Stimulated activated CD4-positive, alpha-beta T cell treated with anti-CD3 and anti-CD28 coated beads, Interleukin-2, amount 100 ng/mL, for 48 hours (primary cell): ENCODE data around the gene SREBF2.

Experiments used
- DNase-seq, 2 donors: peaks; one replicate each; pipeline ENCODE4 v3.0.0-alpha.2; 2020

Gene SREBF2

GRCh38 chr22:41832553-41833368 lies at the start of gene SREBF2:
TSS of gene SREBF2 (plus strand) at chr22:41833105. CDS start at chr22:41833271, 166 bp downstream.
- peak; percentile 95 to 98 for DNase-seq

GRCh38 chr22:41787331-41787730 lies 45.6 kb upstream of the SREBF2 start:
- no peak for DNase-seq

GRCh38 chr22:41793871-41794270 lies 39.0 kb upstream of the SREBF2 start:
- no peak for DNase-seq

- DNase-seq = no peak
These were observed 34.2 kb upstream of the SREBF2 start for GRCh38 chr22:41798736-41799135.

DNA sequence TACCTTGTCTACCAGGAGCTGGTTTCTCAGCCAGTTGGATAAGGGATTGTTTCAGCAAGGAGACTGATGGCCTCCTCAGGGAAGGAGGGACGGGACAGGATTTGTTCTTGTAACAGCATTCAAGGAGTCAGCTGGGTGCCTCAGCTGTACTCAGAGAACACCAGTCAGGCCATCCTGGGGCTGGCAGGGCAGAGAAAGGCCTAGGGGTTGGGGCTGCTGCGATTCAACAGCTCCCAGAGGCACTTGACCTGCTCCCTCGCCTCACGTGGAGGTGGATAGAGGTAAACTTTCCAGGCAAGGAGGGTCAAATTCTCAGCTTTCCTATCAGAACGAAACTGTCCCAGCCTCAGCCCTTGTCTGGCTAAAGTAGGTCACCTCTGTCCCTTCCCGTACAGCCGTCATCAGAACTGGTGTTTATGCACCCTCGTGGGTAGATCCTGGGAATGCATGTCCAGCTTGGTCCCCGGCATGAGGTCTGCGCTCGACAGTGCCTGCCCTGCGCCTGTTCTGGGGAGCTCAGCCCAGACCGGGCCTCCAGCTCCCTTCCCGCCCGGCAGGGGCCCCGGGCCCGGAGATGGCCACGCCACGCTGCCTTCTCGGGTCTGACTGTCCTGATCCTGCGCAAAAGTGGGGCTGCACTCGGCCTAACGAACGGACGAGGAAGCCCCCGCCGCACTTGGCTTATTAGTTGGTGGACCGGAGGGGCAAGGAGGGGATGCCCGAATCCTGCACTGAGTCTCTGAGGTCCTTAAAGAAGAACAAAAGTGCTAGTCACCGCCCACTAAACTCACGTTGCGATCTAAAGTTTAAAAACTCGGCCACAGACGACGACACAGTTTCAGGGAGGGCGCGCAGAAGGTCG lies 33.2 kb upstream of the SREBF2 start:
- peak; percentile 16 to 18 for DNase-seq

GRCh38 chr22:41800348-41801146 lies 32.4 kb upstream of the SREBF2 start, which contains the start of gene CCDC134:
TSS of gene CCDC134 (plus strand) at chr22:41800679. CDS start at chr22:41808891, 8,212 bp downstream.
- peak; percentile 86 to 90 for DNase-seq

DNA sequence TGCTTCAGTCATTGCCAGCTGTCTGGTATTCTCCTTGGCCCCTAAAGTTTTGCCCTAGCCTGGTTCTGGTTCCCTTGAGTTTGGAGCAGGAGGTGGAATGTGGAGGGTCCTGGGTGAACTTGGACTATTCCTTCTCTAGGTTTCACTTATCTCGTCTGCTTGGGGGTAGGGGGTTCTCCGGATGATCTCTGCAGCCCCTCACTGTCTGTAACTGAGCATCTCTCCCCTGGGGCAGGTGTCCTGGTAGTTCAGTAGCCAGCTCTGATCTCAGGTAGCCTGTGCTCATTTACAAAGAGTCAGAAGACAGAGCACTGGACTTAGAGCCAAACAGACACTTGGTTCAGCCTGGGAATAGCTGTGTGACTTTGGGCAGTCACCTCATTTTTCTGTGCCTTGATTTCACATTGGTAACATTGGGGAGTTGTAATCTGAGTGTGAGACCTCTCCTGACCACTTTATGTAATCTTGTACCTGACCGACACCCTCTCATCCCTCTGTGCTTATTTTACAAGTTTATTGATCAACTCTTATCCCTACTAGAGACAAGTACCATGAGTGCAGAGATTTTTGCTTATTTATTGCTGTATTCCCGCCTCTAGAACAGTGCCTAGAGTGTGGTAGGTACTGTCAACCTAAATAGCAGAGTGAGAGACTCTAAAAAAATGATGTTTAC lies 31.6 kb upstream of the SREBF2 start:
- DNase-seq = no peak

DNA sequence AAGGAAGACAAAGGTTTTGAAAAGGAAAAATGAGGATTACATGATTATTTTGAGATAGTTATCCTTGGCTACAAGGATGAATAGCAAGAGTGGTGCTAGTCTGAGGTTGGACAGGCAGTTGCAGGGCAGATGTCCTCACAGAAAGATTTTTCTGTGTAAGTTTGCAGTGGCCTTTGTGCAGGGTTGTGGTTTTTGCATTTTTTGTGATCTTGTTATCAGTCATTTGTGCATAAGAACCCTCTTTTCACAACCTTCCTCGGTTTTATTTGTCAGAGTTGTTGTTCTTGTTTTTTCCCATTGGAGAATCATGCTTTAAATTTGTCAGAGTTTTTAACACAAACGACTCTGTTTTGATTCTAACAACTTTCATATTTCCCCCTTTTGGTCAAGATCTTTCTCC lies 31.0 kb upstream of the SREBF2 start:
- DNase-seq = no peak

DNA sequence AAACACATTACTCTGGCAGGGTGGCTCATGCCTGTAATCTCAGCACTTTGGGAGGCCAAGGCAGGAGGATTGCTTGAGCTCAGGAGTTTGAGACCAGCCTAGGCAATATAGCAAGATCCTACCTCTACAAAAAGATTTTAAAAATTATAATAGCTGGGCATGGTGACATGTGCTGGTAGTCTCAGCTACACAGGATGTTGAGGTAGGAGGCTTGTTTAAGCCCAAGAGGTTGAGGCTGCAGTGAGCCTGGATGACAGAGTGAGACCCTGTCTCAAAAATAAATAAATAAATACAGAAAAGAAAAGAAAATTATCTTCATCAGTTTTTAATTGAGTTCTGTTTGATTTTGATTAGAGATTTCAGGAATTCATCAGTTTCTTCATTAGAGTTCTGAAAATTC lies 27.3 kb upstream of the SREBF2 start:
- DNase-seq = no peak

GRCh38 chr22:41808400-41808799 lies 24.5 kb upstream of the SREBF2 start:
- no peak for DNase-seq

DNA sequence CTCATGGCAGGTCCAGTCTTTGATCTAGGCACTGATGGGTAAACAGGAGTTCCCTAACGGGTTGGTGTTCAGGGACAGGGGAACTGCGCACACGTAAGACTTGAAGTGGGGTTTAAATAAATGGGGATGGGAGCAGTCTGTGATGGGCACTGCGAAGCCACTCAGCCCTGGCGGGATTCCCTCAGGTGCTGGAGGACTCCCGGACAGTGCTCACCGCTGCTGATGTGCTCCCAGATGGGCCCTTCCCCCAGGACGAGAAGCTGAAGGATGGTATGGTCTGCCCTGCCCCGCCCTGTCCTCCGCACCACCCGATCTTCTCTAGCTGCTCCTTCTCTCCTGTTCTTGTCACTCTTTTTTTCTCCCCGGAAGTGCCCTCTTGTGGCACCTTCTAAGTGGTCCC lies 22.9 kb upstream of the SREBF2 start:
- no peak for DNase-seq

DNA sequence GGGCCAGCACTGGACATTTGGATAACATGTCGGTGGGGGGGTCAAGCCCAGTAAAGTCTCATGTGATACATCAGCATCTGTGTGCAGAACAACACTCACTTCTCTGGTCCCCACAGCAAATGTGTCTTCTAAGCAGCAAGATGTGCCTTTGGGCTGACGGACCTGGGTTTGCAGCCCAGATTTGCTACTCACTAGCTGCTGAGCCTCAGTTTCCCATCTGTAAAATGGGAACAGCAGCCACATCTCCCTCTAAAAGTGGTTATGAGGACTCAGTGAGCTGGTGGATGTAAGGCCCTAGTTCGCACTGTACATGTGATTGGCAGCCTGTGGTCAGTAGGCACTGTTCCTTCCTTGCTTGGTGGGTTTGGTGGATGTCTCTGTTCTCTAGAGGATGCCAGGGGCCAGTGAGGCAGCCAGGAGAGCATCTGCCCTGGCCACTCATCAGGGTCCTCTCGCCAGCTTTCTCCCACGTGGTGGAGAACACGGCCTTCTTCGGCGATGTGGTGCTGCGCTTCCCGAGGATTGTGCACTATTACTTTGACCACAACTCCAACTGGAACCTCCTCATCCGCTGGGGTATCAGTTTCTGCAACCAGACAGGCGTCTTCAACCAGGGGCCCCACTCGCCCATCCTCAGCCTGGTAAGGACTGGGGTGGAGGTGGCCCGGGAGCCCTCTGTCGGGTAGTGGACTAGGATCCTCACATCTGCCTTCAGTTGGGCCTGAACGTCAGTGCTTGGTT lies 19.9 kb upstream of the SREBF2 start:
- DNase-seq = no peak

DNA sequence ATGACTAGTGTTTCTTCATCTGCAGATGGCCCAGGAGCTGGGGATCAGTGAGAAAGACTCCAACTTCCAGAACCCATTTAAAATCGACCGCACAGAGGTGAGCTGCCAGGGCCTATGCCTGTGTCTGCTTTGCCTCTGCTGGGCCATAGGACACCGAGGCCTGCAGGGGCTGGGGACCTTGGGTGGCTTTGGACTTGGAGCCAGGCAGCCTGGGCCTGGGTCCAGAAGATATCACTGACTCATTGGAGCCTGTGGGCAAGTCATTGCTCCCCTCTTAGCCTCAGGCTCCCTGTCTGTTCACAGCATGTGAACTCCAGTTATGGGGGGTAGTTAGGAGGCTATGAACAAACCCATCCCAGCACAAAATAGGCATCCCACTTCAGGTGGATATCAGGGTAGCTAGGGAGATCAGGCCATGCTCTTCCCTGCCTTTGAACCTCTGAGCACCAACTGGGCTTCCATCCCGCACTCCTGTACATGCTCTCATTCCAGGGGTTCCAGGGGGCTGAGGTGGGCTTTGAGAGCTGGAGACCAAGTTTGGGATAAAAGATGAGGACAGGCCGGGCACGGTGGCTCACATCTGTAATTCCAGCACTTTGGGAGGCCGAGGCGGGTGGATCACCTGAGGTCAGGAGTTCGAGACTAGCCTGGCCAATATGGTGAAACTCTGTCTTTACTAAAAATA lies 19.0 kb upstream of the SREBF2 start:
- DNase-seq = no peak

DNA sequence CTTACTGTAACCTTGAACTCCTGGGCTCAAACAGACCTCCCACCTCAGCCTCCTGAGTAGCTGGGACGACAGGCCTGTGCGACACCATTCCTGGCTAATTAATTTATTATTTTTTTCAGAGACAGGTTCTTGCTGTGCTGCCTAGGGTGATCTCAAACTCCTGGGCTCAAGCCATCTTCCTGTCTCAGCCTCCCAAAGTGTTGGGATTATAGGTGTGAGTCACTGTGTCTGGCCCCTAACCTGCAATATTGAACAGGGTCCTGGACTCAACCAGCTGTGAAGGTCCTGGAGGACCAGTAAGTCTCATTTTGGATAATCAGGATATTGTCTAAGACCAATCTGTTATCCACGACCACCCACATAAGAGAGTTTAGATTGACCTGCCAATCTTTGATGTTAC lies 17.2 kb upstream of the SREBF2 start:
- DNase-seq = no peak

DNA sequence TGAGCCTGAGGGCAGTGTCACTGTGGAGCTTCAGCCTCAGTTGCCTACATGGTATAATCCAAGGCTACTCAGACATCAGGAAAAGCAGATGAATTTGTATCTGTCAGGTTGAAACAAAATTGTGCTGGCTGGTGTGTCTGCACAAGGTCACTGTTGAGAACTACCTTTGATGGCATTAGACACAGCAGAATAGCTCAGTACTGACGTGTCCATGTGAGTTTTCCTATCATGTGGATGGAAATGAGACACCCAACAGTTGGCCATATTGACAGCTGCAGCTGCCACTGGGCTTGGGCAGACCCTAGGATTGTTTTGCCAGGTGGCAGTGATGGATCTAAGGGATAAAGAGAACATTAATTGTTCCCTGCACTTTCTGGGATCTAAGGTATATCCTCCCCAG lies 16.7 kb upstream of the SREBF2 start:
- no peak for DNase-seq

- DNase-seq = no peak
These were observed 16.0 kb upstream of the SREBF2 start for GRCh38 chr22:41816871-41817270.

GRCh38 chr22:41818011-41818410 lies 14.9 kb upstream of the SREBF2 start:
- DNase-seq = no peak

DNA sequence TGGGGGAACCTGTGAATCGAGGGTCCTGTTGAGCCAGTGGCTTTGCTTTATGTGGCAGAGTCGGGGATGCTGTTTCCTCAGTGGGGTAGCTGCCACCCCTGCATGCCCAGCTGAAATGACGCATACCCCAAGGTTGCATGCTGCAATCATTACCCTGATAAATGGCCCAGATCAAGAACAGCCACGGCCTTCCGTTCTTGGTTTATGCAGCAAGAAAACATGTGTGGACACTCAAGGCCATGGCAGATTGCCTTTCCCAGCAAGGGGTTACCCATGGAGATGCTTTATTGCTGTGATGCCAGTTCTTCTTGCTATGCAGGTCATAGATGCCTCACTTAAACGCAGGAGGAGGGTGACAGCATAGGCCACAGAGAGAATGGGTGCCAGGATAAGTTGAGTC lies 14.3 kb upstream of the SREBF2 start:
- no peak for DNase-seq

- no peak for DNase-seq
These were observed 13.6 kb upstream of the SREBF2 start for GRCh38 chr22:41819257-41819656.

DNA sequence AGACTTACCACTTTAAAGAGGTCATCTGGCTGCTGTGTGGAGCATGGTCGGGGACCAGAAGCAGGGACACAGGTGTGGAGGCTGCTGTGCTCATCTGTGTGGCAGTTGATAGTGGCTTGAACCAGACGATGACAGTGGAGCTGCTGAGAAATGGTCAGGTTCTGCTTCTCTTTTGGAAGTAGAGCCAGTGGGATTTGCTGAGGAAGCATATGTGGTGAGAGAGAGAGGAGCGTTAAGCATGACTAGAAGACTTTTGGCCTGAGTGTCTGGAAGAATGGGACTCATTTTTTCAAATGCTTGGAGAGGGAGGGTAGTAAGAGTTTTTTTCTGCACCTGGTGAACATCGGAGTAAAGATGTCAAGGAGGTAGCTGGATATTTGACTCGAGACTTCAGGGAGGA lies 12.5 kb upstream of the SREBF2 start:
- no peak for DNase-seq
